ENCODE results near the gene WNT9B.
"Not testable (repeated sequence)": the region's sequence is repeated elsewhere in the genome, so short reads cannot be mapped to it uniquely, and the experiment has no call there.

WNT9B gene

DNA sequence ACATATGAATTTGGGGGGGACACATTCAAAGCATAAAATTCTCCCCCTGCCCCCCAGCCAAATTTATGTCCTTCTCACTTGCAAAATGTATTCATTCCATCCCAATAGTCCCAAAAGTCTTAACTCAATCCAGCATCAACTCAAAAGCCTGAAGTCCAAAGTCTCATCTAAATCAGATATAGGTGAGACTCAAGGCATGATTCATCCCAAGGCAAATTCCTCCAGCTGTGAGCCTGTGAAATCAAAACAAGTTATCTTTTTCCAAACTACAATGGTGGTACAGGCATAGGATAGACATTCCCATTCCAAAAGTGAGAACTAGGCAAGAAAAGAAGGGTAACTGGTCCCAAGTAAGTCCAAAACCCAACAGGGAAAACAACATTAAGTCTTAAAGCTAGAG is 65.7 kb downstream of the WNT9B start:
- no peak for DNase-seq

GRCh38 chr17:46917516-46917915 is 66.1 kb downstream of the WNT9B start:
- DNase-seq = no peak

DNA sequence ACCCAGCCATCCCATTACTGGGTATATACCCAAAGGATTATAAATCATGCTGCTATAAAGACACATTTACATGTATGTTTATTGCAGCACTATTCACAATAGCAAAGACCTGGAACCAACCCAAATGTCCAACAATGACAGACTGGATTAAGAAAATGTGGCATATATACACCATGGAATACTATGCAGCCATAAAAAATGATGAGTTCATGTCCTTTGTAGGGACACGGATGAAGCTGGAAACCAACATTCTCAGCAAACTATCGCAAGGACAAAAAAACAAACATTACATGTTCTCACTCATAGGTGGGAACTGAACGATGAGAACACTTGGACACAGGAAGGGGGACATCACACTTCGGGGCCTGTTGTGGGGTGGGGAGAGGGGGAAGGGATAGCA is 70.6 kb downstream of the WNT9B start:
- DNase-seq = not testable (repeated sequence)

- no peak for DNase-seq
These were observed 71.1 kb downstream of the WNT9B start for GRCh38 chr17:46922487-46922803.

DNA sequence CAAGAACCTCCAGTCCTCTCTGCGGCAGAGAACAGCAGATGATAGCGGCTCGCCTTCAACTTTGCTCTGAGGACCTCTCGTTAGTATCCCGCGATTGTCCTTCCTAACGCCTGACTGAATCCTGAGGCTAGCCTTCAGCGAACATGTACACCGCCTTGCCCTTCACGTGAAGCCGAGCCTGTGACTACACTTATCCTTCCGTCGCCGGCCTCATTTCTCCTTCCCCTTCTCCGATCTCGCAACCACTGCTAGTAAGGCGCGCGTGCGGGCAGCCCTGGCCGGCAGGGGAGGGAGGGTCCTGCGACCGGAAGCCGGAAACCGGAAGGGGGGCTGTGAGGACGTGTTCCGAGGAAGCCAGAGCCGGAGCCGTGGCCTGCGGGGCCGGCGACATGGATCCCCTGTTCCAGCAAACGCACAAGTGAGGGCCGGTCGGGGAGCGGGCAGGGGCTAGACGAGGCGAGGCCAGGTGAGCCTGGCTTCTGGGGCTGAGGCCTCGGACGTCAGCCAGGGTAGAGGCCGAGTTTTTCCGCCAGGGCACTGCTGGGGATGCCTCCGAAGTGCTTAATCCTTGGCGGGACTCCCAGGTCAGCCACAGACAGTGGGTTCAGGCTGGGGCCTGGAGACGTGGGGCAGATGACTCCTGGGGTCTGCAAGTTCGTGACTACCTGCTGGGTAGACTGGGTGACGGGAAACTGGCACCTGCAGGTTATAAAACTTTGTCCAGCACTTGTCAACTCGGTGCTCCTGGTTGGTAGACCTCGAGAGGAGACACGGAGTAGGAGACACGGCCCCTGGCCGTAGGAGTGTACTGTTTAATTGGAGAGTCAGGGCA is 71.6 kb downstream of the WNT9B start, which contains the start of gene GOSR2:
TSS of gene GOSR2 (plus strand) at position 357 of the 832 bp plus-strand sequence. CDS start at position 390, 33 bp downstream.
- peak; percentile 87 for DNase-seq

DNA sequence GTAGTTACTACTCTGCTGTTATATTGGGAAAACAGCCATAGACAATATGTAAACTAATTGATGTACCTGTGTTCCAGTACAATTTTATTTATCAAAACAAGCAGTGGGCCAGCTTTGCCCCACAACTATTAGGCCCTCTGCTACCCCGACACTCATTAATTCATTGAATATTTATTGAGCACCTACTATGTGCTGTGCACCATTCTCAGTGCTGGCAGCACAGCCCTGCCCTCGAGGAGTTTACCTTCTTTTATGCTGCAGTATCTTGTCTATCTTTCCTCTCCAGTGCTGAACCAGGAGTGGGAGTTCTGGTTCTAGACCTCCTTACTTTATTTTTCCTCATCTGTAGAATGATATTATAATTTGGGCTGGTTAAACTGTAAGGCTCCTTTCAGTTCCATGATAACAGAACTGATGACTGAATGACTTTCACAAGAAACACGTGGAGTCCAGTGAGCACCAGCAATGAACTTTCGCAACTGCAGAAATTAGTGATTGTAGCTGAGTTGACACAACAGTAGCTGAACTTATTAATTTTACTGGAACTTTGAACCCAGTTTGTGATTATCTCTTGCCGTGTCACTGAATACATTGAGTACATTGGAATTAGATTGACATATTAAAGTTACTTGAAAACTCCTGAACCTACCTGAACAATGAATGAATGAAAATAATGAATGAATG is 73.9 kb downstream of the WNT9B start:
- DNase-seq = no peak

DNA sequence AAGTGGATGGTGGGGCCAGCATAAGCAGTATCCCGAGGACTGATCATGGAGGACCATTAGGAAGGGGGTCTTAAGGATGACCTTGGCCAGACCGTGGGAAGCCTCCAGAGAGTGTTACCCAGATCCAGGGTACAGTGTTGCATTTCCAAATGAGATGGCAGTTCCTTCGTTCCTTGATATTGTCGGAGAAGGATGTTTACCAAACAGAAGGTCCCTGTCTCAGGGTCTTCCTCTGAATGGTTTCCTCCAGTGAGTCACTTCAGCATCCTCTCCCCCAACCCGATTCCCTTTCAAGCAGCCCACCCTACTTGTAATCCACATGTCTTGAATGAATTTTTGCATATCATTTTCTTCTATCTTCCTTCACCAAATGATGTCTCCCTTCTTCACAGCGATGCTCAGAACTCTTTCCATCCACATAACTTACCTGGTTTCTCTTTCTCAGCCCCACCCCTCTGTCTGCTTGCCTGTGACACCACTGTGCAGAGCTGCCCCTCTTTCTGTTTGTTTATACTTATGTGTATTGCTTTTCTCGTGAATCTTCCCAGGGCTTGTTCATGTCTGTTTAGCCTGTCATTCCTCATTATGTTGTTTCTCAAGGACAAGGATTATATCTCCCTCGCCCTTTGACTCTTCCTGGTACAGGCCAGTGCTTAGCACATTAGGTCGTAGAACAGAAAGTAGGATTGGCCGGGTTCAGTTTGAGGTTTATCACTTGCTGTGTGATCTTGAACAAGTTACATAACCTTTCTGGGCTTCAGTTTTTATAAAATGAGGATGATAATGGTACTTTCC is 77.3 kb downstream of the WNT9B start:
- no peak for DNase-seq

- no peak for DNase-seq
These were observed 78.0 kb downstream of the WNT9B start for GRCh38 chr17:46929413-46929812.

DNA sequence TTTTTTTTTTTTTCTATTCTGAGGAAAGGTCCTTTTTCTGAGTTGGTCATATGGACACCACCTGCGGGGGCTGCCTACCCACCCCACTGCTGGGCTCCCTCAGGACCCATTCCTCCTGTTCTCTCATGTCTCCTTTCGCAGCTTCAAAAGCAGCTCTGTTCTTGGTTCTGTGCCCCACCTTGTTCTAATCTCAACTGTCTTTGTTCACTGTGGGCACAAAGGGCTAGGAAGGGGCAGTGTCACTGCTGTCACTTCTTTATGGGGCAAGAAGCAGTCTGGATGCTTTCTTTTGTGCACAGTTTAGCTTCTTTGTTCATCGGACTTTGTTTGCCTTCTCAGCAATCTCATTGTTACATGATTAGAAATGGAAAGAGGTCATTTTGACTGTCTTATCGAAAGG is 78.7 kb downstream of the WNT9B start:
- DNase-seq = no peak

DNA sequence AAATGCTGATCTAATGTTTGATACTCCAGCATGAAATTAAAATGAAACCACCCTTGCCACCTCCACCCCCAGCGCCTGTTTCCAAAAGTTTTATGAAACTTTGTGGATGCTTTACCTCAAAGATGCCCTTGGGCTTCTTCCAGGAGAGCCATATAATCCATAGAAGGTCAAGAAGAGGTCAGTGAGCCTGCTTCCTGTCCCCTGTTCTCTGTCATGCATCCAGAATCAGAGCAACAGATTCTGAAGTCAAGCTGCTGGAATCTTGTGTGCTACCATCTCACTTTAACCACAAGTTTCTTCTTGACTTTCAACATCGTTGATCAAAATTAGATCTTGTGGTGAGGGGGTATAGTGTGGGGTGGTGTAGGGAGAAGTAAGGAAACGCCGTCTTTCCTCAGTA is 80.2 kb downstream of the WNT9B start:
- DNase-seq = no peak

- no peak for DNase-seq
These were observed 84.4 kb downstream of the WNT9B start for GRCh38 chr17:46935658-46936266.

Data from activated CD4-positive, alpha-beta T cell treated with anti-CD3 and anti-CD28 coated beads, Interleukin-2, amount 50 U/mL, for 1 hour (primary cell).